ENCODE measurements around the gene WDR35. TPM values are rescaled to one million over a fixed set of nuclear protein-coding genes. Genes with fewer than 3 reads are reported as not detected.

Gene WDR35
- 1 to 10 TPM; 2.5 to 6.8 (median 4.4) TPM for total RNA-seq

- peak; percentile 77 to 96 for DNase-seq (ENCODE audit: low spot score in 2 of 2)
- intact Hi-C loops (cut with DNase I; ENCODE audit: low total_unique reads), result no loop called here
- no peak for TF ChIP-seq CTCF (IDR thresholded peaks at IDR 0.05)
- TF ChIP-seq POLR2A (IDR thresholded peaks at IDR 0.05), result no peak
- peak within 1 kb of the TSS; percentile 76 for H3K4me3 ChIP-seq (ENCODE audit: low read depth, poor library complexity, severe bottlenecking)
- 1 to 2% methylated on average over 34 to 52 of the region's 70 CpGs for WGBS, 2 donors
Observed at GRCh38 chr2:19989667-19990415, at the start of gene WDR35. TSS of gene WDR35 (minus strand) at chr2:19990105. CDS start at chr2:19990015, 90 bp downstream.

GRCh38 chr2:20037660-20038059 lies 47.8 kb upstream of the WDR35 start:
- WGBS, 2 donors, result 66 to 73% methylated on average over 2 of the region's 2 CpGs

GRCh38 chr2:20035955-20036666 lies 46.2 kb upstream of the WDR35 start:
- intact Hi-C loops (cut with DNase I; ENCODE audit: low total_unique reads), result no loop called here
- no peak for DNase-seq (ENCODE audit: low spot score in 2 of 2)
- 81 to 82% methylated on average over 4 of the region's 4 CpGs for WGBS, 2 donors
- H3K4me3 ChIP-seq (ENCODE audit: low read depth, poor library complexity, severe bottlenecking), result no peak overlapping the region
- TF ChIP-seq POLR2A (IDR thresholded peaks at IDR 0.05), result no peak
- TF ChIP-seq CTCF (IDR thresholded peaks at IDR 0.05), result no peak

More at GRCh38 chr2:20037660-20038059, 47.8 kb upstream of the WDR35 start:
- TF ChIP-seq POLR2A (IDR thresholded peaks at IDR 0.05) (no peak), CTCF (IDR thresholded peaks at IDR 0.05) (no peak)
- intact Hi-C loops (cut with DNase I; ENCODE audit: low total_unique reads), result no loop called here
- no peak for DNase-seq (ENCODE audit: low spot score in 2 of 2)
- H3K4me3 ChIP-seq (ENCODE audit: low read depth, poor library complexity, severe bottlenecking), result no peak overlapping the region

GRCh38 chr2:20034821-20035220 lies 44.9 kb upstream of the WDR35 start:
- DNase-seq (ENCODE audit: low spot score in 2 of 2), result no peak
- intact Hi-C loops (cut with DNase I; ENCODE audit: low total_unique reads), result no loop called here
- no peak overlapping the region for H3K4me3 ChIP-seq (ENCODE audit: low read depth, poor library complexity, severe bottlenecking)
- 83 to 88% methylated on average over 2 of the region's 2 CpGs for WGBS, 2 donors
- no peak for TF ChIP-seq CTCF (IDR thresholded peaks at IDR 0.05)
- no peak for TF ChIP-seq POLR2A (IDR thresholded peaks at IDR 0.05)

GRCh38 chr2:20034218-20034617 lies 44.3 kb upstream of the WDR35 start:
- intact Hi-C loops (cut with DNase I; ENCODE audit: low total_unique reads), result no loop called here
- no peak for DNase-seq (ENCODE audit: low spot score in 2 of 2)
- 82 to 86% methylated on average over 4 of the region's 4 CpGs for WGBS, 2 donors
- no peak overlapping the region for H3K4me3 ChIP-seq (ENCODE audit: low read depth, poor library complexity, severe bottlenecking)
- TF ChIP-seq POLR2A (IDR thresholded peaks at IDR 0.05) (no peak), CTCF (IDR thresholded peaks at IDR 0.05) (no peak)

Data from lower leg skin (tissue), 4 donors.